ENCODE measurements around the gene ERVK3-1. TPM values are rescaled to one million over a fixed set of nuclear protein-coding genes. Genes with fewer than 3 reads are reported as not detected.
A peak's percentile ranks its signal among the peaks of the same experiment; 100 is the strongest.

The ERVK3-1 gene
- total RNA-seq, 1 experiment from 2014 or later: 28.1 TPM

- intact Hi-C loops (cut with micrococcal nuclease): no loop called here
- Histone ChIP-seq H3K27ac (ENCODE audit: low read depth, low read length) (no peak overlapping the region), H2AFZ (ENCODE audit: low read depth, low read length, poor library complexity, severe bottlenecking) (no peak overlapping the region), H3K36me3 (ENCODE audit: control insufficient read depth in 1 of 2, insufficient read depth in 2 of 2, low read length in 2 of 2) (peaks cover 0 to 17% of the 10 kb centered on the region in 2 experiments; a peak in 2 of 4 replicates), H3K27me3 (ENCODE audit: insufficient read depth, low read length) (no peaks in the 10 kb centered on the region), H3K9me3 (ENCODE audit: control insufficient read depth in 1 of 2, insufficient read depth in 1 of 2, low read depth in 1 of 2, low read length in 2 of 2) (peaks cover 0 to 8% of the 10 kb centered on the region in 2 experiments; a peak in 2 of 4 replicates), H4K20me1 (ENCODE audit: insufficient read depth) (no peaks in the 10 kb centered on the region), H3K4me3 (replicated peaks in 1 of 2; ENCODE audit: low read depth in 1 of 2, low read length in 2 of 2) (peak overlapping the region; percentile 81 to 83), H3K9me2 (ENCODE audit: insufficient read depth) (no peaks in the 10 kb centered on the region), H3K9ac (ENCODE audit: low read length) (peak overlapping the region; percentile 83; the same call in 1 of the 2 replicates), H3K4me2 (ENCODE audit: low read length) (peak overlapping the region; percentile 87), H3K79me2 (ENCODE audit: insufficient read depth, low read length) (peaks cover 41% of the 10 kb centered on the region), H3K4me1 (ENCODE audit: control insufficient read depth in 1 of 2, insufficient read depth in 2 of 2, low read length in 2 of 2) (peaks cover 4 to 23% of the 10 kb centered on the region in 2 experiments; a peak in 3 of 4 replicates)
- POLR2A ChIA-PET: no interaction called here
- no peak for DNase-seq (ENCODE audit: low read depth, low spot score)
- BruUV-seq (replicated peaks): no TSS peak
- RAD21 ChIA-PET (ENCODE audit: low non-redundant PET in 1 of 2, low total read pairs in 2 of 2, uncharacterized antibody in 2 of 2, unreplicated experiment in 2 of 2): no interaction called here
- CTCF ChIA-PET: no interaction called here
- TF ChIP-seq POLR2A (IDR thresholded peaks at IDR 0.05; ENCODE audit: borderline replicate concordance, extremely low read depth, insufficient read depth, insufficient read length) (no peak), ZBTB33 (IDR thresholded peaks at IDR 0.05; ENCODE audit: extremely low read depth, insufficient replicate concordance, low read length) (no peak), EZH2phosphoT487 (IDR thresholded peaks at IDR 0.05; ENCODE audit: borderline replicate concordance) (no peak), RAD21 (IDR thresholded peaks at IDR 0.05; ENCODE audit: low read depth) (no peak), ATF3 (IDR thresholded peaks at IDR 0.05) (no peak), CTCF (IDR thresholded peaks at IDR 0.05 in 2 of 3, conservative IDR thresholded peaks at IDR 0.05 in 1 of 3; ENCODE audit: borderline replicate concordance in 1 of 3, insufficient read depth in 1 of 3, low read depth in 2 of 3, low read length in 2 of 3) (no peak), SIN3A (IDR thresholded peaks at IDR 0.05; ENCODE audit: low read depth) (no peak), SRF (IDR thresholded peaks at IDR 0.05; ENCODE audit: low read depth) (no peak)
- ATAC-seq: no peak
Observed at GRCh38 chr19:58279925-58280316, 25.3 kb upstream of the ERVK3-1 start.

Measured in HCT116 (cell line).